ENCODE data around the gene SPEF2.

Gene SPEF2

GRCh38 chr5:35828082-35828598 is 210.5 kb downstream of the SPEF2 start:
- DNase-seq (ENCODE audit: low read depth in 1 of 2, low spot score in 1 of 2), result no peak
- Histone ChIP-seq H3K27me3 (ENCODE audit: insufficient read depth, poor library complexity, severe bottlenecking) (no peaks in the 10 kb centered on the region), H3K27ac (replicated peaks) (no peak overlapping the region), H3K4me3 (replicated peaks; ENCODE audit: insufficient read depth, low read length) (no peak overlapping the region)
- no peak for TF ChIP-seq GABPA (IDR thresholded peaks at IDR 0.05; ENCODE audit: low read depth)
- no peak for TF ChIP-seq CTCF (IDR thresholded peaks at IDR 0.05; ENCODE audit: insufficient read depth, low read length)
- TF ChIP-seq POLR2AphosphoS5 (IDR thresholded peaks at IDR 0.05; ENCODE audit: low read depth), result no peak
- TF ChIP-seq SPI1 (IDR thresholded peaks at IDR 0.05; ENCODE audit: borderline replicate concordance, low read depth), result no peak
- no peak for TF ChIP-seq REST (IDR thresholded peaks at IDR 0.05; ENCODE audit: insufficient replicate concordance, low read depth)

DNA sequence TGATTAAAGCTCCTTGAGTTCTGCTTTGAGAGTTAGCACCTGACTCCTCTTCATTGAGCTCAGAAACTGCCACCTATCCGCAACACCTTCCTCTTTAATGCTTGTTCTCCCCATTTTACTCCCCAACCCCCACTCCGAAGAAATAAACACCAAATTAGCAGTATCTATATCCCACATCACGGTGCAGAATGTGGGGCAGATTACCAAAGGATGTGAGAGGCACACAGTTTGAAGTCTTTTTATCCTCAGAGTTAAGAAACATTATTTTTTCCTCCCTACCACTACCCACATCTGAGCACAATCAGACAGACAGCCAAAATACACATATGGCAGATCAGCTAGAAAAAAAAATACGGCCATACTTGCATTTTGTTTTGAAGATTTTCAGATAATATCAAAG is 212.9 kb downstream of the SPEF2 start:
- H3K4me3 ChIP-seq (replicated peaks; ENCODE audit: insufficient read depth, low read length), result no peak overlapping the region
- H3K27me3 ChIP-seq (ENCODE audit: insufficient read depth, poor library complexity, severe bottlenecking), result no peaks in the 10 kb centered on the region
- H3K27ac ChIP-seq (replicated peaks), result no peak overlapping the region
- TF ChIP-seq POLR2AphosphoS5 (IDR thresholded peaks at IDR 0.05; ENCODE audit: low read depth) (no peak), REST (IDR thresholded peaks at IDR 0.05; ENCODE audit: insufficient replicate concordance, low read depth) (no peak), GABPA (IDR thresholded peaks at IDR 0.05; ENCODE audit: low read depth) (no peak), CTCF (IDR thresholded peaks at IDR 0.05; ENCODE audit: insufficient read depth, low read length) (no peak), SPI1 (IDR thresholded peaks at IDR 0.05; ENCODE audit: borderline replicate concordance, low read depth) (no peak)
- no peak for DNase-seq (ENCODE audit: low read depth in 1 of 2, low spot score in 1 of 2)

- Histone ChIP-seq H3K4me3 (replicated peaks; ENCODE audit: insufficient read depth, low read length) (no peak overlapping the region), H3K27ac (replicated peaks) (no peak overlapping the region), H3K27me3 (ENCODE audit: insufficient read depth, poor library complexity, severe bottlenecking) (no peaks in the 10 kb centered on the region)
- no peak for TF ChIP-seq CTCF (IDR thresholded peaks at IDR 0.05; ENCODE audit: insufficient read depth, low read length)
- no peak for TF ChIP-seq POLR2AphosphoS5 (IDR thresholded peaks at IDR 0.05; ENCODE audit: low read depth)
- no peak for TF ChIP-seq REST (IDR thresholded peaks at IDR 0.05; ENCODE audit: insufficient replicate concordance, low read depth)
- TF ChIP-seq GABPA (IDR thresholded peaks at IDR 0.05; ENCODE audit: low read depth), result no peak
- no peak for TF ChIP-seq SPI1 (IDR thresholded peaks at IDR 0.05; ENCODE audit: borderline replicate concordance, low read depth)
- DNase-seq (ENCODE audit: low read depth in 1 of 2, low spot score in 1 of 2), result no peak
These were observed 215.1 kb downstream of the SPEF2 start for GRCh38 chr5:35832762-35833161.

Measured in HL-60 (cell line).